Measurements from ENCODE around the gene ANTXR1.

- TF ChIP-seq, protein P1, sequence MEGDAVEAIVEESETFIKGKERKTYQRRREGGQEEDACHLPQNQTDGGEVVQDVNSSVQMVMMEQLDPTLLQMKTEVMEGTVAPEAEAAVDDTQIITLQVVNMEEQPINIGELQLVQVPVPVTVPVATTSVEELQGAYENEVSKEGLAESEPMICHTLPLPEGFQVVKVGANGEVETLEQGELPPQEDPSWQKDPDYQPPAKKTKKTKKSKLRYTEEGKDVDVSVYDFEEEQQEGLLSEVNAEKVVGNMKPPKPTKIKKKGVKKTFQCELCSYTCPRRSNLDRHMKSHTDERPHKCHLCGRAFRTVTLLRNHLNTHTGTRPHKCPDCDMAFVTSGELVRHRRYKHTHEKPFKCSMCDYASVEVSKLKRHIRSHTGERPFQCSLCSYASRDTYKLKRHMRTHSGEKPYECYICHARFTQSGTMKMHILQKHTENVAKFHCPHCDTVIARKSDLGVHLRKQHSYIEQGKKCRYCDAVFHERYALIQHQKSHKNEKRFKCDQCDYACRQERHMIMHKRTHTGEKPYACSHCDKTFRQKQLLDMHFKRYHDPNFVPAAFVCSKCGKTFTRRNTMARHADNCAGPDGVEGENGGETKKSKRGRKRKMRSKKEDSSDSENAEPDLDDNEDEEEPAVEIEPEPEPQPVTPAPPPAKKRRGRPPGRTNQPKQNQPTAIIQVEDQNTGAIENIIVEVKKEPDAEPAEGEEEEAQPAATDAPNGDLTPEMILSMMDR (IDR thresholded peaks at IDR 0.05; ENCODE audit: borderline replicate concordance, extremely low read depth, low read length, poor library complexity, severe bottlenecking) = no peak
- no peak for TF ChIP-seq EZH2 (IDR thresholded peaks at IDR 0.05; ENCODE audit: borderline replicate concordance, low read depth, low read length, severe bottlenecking)
These were observed 199.5 kb downstream of the ANTXR1 start for GRCh38 chr2:69212238-69213028.

Measured in DND-41 (cell line).